ENCODE data around the gene ZIC1.

- no peak for TF ChIP-seq CTCF (conservative IDR thresholded peaks at IDR 0.05; ENCODE audit: low read depth, low read length)
- no peak for TF ChIP-seq EZH2 (IDR thresholded peaks at IDR 0.05; ENCODE audit: low read length, unreplicated experiment)
- TF ChIP-seq EZH2phosphoT487 (IDR thresholded peaks at IDR 0.05; ENCODE audit: borderline replicate concordance, low read length) = no peak
These were observed 7.0 kb upstream of the ZIC1 start for GRCh38 chr3:147402159-147402558.
